K562 (cell line): ENCODE results near the gene NTRK1. TPM values are rescaled to one million over a fixed set of nuclear protein-coding genes. Genes with fewer than 3 reads are reported as not detected.

ENCODE experiments used
- CCNT2 ChIP-seq: IDR thresholded peaks from 2 replicates; pipeline ENCODE4 v1.6.1; 2011; ENCODE audit warnings: borderline replicate concordance, low read depth, mild to moderate bottlenecking, moderate library complexity, mixed read lengths, low read length; ENCODE audit not compliant: insufficient read length; ENCODE audit errors: extremely low read depth
- CUX1 ChIP-seq: fragments of 200-800 bp; sonication (Bioruptor generic); IDR thresholded peaks from 2 replicates; pipeline ENCODE4 v1.6.1; 2016; ENCODE audit warnings: missing genetic modification characterization, missing compliant biosample characterization
- DNMT1 ChIP-seq: fragments of 450-650 bp; IDR thresholded peaks from 2 replicates; pipeline ENCODE4 v1.6.1; 2016; ENCODE audit warnings: antibody characterized with exemption, mild to moderate bottlenecking
- EP400 ChIP-seq: fragments of 450-650 bp; IDR thresholded peaks from 2 replicates; pipeline ENCODE4 v1.6.1; 2017; ENCODE audit warnings: antibody characterized with exemption, mild to moderate bottlenecking, moderate library complexity
- HNRNPH1 ChIP-seq: fragments of 200-400 bp; formaldehyde crosslinking; optimal IDR thresholded peaks from 2 replicates; pipeline ENCODE3; 2017; ENCODE audit warnings: low read depth, mild to moderate bottlenecking, low read length, moderate library complexity
- KLF1 ChIP-seq: fragments of 450-650 bp; IDR thresholded peaks from 2 replicates; pipeline ENCODE4 v1.6.1; 2016; ENCODE audit warnings: missing genetic modification characterization, missing compliant biosample characterization
- MYC ChIP-seq, 2 experiments: fragments of 250-450 bp in 1 of 2; sonication (Bioruptor Pico) in 1 of 2; IDR thresholded peaks; 2 replicates each; pipeline versions ENCODE4 v1.5.1 to v1.6.1; 2012 to 2021; ENCODE audit warnings: low read depth in 2 of 2, borderline replicate concordance in 1 of 2, improper control_type of control experiment in 1 of 2, low read length in 1 of 2, mild to moderate bottlenecking in 1 of 2, moderate library complexity in 1 of 2
- POLR3G ChIP-seq: IDR thresholded peaks from 2 replicates; pipeline ENCODE4 v1.6.1; 2011; ENCODE audit not compliant: insufficient read length, insufficient replicate concordance; ENCODE audit errors: extremely low read depth
- RBBP5 ChIP-seq: fragments of 200-600 bp; sonication (generic); IDR thresholded peaks from 2 replicates; pipeline ENCODE4 v1.6.1; 2012; ENCODE audit warnings: borderline replicate concordance, mild to moderate bottlenecking, low read length, control low read depth, inconsistent platforms; ENCODE audit not compliant: insufficient read depth, poor library complexity, severe bottlenecking
- RFX7 ChIP-seq: fragments of 250-450 bp; sonication (Bioruptor Pico); IDR thresholded peaks from 2 replicates; pipeline ENCODE4 v1.5.1; 2021; ENCODE audit warnings: mild to moderate bottlenecking
- TCF3 ChIP-seq: sonication (generic); formaldehyde crosslinking; IDR thresholded peaks from 2 replicates; pipeline ENCODE4 v1.4.0; 2020; ENCODE audit warnings: mild to moderate bottlenecking, missing genetic modification reagents
- ZEB2 ChIP-seq: fragments of 450-650 bp; IDR thresholded peaks from 2 replicates; pipeline ENCODE4 v1.6.1; 2016
- polyA plus RNA-seq, 8 experiments: library from polyadenylated mRNA; depleted of rRNA in 4 of 8; stranded (reverse) in 5 of 8; unstranded in 3 of 8; fragments of >200 nt; fragmentation: Nextera tagmentation in 2 of 8; fragmentation: Illumina TruSeq in 1 of 8; extraction: Ambion mirVana in 2 of 8; extraction: Trizol in 1 of 8; gene quantifications; 2 replicates each; pipeline versions ENCODE4 v1.2.1 to v1.2.3, GENCODE V29; 2011 to 2014; ENCODE audit warnings: inconsistent platforms in 1 of 8, missing spikeins in 1 of 8
- total RNA-seq, 7 experiments: library from RNA; depleted of rRNA in 6 of 7; stranded (reverse); fragments of >200 nt in 6 of 7; fragmentation: Illumina TruSeq in 2 of 7; extraction: Trizol in 2 of 7; gene quantifications; 2 replicates each; pipeline versions ENCODE4 v1.2.1 to v1.2.3, GENCODE V29; 2011 to 2021; ENCODE audit warnings: low replicate concordance in 1 of 7
- TF ChIP-seq, protein P1 (sequence below): sonication (generic); formaldehyde crosslinking; IDR thresholded peaks from 2 replicates; pipeline ENCODE4 v1.8.0; 2022; ENCODE audit warnings: missing genetic modification reagents, mild to moderate bottlenecking, moderate library complexity, borderline replicate concordance
- TF ChIP-seq, protein P2 (sequence below): fragments of 250-450 bp; sonication (Bioruptor Pico); IDR thresholded peaks from 2 replicates; pipeline ENCODE4 v1.4.0; 2020; ENCODE audit warnings: borderline replicate concordance
- TF ChIP-seq, protein P3 (sequence below): fragments of 250-450 bp; sonication (Bioruptor Pico); IDR thresholded peaks from 2 replicates; pipeline ENCODE4 v1.6.1; 2021; ENCODE audit warnings: mild to moderate bottlenecking
- TF ChIP-seq, protein P4 (sequence below), 2 experiments: fragments of 450-650 bp; IDR thresholded peaks; 2 replicates each; pipeline ENCODE4 v1.6.1; 2016

Gene NTRK1
- total and polyA plus RNA-seq, 9 of the 15 experiments (the other 6 are each of a cell fraction or from before 2014, with no cell fraction given), result 0.46 to 30.0 (median 7.9) TPM

GRCh38 chr1:156892190-156893047 is 31.8 kb downstream of the NTRK1 start (continued):
- TF ChIP-seq, protein P1, sequence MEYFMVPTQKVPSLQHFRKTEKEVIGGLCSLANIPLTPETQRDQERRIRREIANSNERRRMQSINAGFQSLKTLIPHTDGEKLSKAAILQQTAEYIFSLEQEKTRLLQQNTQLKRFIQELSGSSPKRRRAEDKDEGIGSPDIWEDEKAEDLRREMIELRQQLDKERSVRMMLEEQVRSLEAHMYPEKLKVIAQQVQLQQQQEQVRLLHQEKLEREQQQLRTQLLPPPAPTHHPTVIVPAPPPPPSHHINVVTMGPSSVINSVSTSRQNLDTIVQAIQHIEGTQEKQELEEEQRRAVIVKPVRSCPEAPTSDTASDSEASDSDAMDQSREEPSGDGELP (CRISPR knock-in tag), result peak; percentile 79; the same call in 1 of the 2 replicates
- TF ChIP-seq ZEB2, result no peak
- TF ChIP-seq DNMT1, result no peak
- TF ChIP-seq, protein P2, sequence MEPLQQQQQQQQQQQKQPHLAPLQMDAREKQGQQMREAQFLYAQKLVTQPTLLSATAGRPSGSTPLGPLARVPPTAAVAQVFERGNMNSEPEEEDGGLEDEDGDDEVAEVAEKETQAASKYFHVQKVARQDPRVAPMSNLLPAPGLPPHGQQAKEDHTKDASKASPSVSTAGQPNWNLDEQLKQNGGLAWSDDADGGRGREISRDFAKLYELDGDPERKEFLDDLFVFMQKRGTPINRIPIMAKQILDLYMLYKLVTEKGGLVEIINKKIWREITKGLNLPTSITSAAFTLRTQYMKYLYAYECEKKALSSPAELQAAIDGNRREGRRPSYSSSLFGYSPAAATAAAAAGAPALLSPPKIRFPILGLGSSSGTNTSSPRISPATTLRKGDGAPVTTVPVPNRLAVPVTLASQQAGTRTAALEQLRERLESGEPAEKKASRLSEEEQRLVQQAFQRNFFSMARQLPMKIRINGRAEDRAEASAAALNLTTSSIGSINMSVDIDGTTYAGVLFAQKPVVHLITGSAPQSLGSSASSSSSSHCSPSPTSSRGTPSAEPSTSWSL (CRISPR knock-in tag), result no peak
- TF ChIP-seq KLF1, result no peak
- no peak for TF ChIP-seq TCF3 (CRISPR knock-in tag)
- TF ChIP-seq, protein P3, sequence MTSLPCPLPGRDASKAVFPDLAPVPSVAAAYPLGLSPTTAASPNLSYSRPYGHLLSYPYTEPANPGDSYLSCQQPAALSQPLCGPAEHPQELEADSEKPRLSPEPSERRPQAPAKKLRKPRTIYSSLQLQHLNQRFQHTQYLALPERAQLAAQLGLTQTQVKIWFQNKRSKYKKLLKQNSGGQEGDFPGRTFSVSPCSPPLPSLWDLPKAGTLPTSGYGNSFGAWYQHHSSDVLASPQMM (CRISPR knock-in tag), result no peak
- TF ChIP-seq CCNT2, result peak; percentile 71
- no peak for TF ChIP-seq HNRNPH1
- TF ChIP-seq RFX7 (CRISPR knock-in tag), result no peak
- no peak for TF ChIP-seq POLR3G
- TF ChIP-seq CUX1 (CRISPR knock-in tag), result no peak
- TF ChIP-seq, protein P4, sequence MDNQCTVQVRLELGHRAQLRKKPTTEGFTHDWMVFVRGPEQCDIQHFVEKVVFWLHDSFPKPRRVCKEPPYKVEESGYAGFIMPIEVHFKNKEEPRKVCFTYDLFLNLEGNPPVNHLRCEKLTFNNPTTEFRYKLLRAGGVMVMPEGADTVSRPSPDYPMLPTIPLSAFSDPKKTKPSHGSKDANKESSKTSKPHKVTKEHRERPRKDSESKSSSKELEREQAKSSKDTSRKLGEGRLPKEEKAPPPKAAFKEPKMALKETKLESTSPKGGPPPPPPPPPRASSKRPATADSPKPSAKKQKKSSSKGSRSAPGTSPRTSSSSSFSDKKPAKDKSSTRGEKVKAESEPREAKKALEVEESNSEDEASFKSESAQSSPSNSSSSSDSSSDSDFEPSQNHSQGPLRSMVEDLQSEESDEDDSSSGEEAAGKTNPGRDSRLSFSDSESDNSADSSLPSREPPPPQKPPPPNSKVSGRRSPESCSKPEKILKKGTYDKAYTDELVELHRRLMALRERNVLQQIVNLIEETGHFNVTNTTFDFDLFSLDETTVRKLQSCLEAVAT (IDR thresholded peaks at IDR 0.05), result peak in 1 of 2 experiments; percentile 13; a peak in 1 of 4 replicates
- peak; percentile 54; the same call in 1 of the 2 replicates for TF ChIP-seq EP400
- no peak for TF ChIP-seq RBBP5
- peak; percentile 48; the same call in 1 of the 2 replicates for TF ChIP-seq MYC (IDR thresholded peaks at IDR 0.05; ENCODE audit: low read depth, low read length)
- TF ChIP-seq MYC (CRISPR knock-in tag; IDR thresholded peaks at IDR 0.05; ENCODE audit: borderline replicate concordance, low read depth), result no peak
